ENCODE measurements around the gene SUPT4H1.

DNA sequence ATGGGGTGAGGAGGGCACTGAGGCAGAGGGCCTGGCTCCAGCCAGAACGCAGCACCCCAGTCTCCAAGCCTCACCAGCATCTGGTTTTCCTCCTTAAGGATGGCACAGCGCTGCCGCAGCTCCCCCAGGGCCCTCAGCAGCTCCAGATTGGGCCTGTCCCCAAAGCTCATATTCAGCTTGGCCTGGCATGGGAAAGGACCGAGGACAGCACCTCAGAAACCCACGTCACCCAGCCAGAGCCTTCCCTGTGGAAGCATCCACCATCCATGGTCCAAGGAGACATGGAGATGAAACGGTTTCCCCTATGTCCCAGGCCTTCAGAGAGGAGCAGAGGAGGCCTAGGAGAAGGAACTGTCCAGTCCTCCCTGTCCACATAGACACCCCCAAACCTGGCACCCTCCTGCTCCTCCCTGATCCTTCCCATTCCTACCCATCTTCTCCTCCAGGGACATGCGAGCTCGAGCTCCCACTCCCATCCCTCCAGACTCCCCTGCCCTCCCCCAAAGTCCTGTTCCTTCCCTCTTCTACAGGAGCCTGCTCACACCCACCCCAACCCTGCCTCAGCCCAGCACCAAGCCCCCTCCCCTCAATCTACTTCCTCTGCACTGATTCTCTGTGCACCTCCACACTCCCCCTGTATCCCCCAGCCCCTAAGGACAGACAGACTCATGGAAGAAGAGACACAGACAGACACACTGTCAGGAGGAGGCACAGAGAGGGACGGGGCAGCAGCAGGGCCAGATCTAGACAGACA, 25.2 kb downstream of the SUPT4H1 start:
- TF ChIP-seq, protein P1, sequence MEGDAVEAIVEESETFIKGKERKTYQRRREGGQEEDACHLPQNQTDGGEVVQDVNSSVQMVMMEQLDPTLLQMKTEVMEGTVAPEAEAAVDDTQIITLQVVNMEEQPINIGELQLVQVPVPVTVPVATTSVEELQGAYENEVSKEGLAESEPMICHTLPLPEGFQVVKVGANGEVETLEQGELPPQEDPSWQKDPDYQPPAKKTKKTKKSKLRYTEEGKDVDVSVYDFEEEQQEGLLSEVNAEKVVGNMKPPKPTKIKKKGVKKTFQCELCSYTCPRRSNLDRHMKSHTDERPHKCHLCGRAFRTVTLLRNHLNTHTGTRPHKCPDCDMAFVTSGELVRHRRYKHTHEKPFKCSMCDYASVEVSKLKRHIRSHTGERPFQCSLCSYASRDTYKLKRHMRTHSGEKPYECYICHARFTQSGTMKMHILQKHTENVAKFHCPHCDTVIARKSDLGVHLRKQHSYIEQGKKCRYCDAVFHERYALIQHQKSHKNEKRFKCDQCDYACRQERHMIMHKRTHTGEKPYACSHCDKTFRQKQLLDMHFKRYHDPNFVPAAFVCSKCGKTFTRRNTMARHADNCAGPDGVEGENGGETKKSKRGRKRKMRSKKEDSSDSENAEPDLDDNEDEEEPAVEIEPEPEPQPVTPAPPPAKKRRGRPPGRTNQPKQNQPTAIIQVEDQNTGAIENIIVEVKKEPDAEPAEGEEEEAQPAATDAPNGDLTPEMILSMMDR (IDR thresholded peaks at IDR 0.05), result no peak
- no peak for TF ChIP-seq EZH2 (IDR thresholded peaks at IDR 0.05; ENCODE audit: borderline replicate concordance, insufficient read depth, low read depth, low read length, poor library complexity, severe bottlenecking)
